Neural cell (in vitro differentiated cells): ENCODE data around the gene ZCCHC3. TPM values are rescaled to one million over a fixed set of nuclear protein-coding genes. Genes with fewer than 3 reads are reported as not detected.

ENCODE experiments used
- H2AFZ ChIP-seq: fragments of 200-600, 300-800 bp; sonication (generic), shearing (Covaris generic); 2 replicates; pipeline ENCODE4 v1.6.0; 2014; ENCODE audit warnings: low read depth, mild to moderate bottlenecking, antibody characterized with exemption, low read length, moderate library complexity
- H3F3A ChIP-seq: fragments of 200-600 bp; shearing (Covaris generic); 2 replicates; pipeline ENCODE4 v1.6.1; 2016; ENCODE audit warnings: mild to moderate bottlenecking, moderate library complexity, mixed read lengths, antibody characterized with exemption, low read length; ENCODE audit not compliant: insufficient read depth, poor library complexity, severe bottlenecking
- H3K27ac ChIP-seq: fragments of 200-600, 300-800 bp; sonication (generic), shearing (Covaris generic); 2 replicates; pipeline ENCODE4 v1.5.1; 2014; ENCODE audit warnings: mild to moderate bottlenecking, low read length, moderate library complexity
- H3K27me3 ChIP-seq: fragments of 300-800, 200-600 bp; sonication (generic), shearing (Covaris generic); 2 replicates; pipeline ENCODE4 v1.6.0; 2014; ENCODE audit warnings: mild to moderate bottlenecking, low read depth, low read length, moderate library complexity; ENCODE audit not compliant: insufficient read depth
- H3K36me3 ChIP-seq: fragments of 300-800, 200-600 bp; sonication (generic), shearing (Covaris generic); 2 replicates; pipeline ENCODE4 v1.5.1; 2014; ENCODE audit warnings: mild to moderate bottlenecking, antibody characterized with exemption, low read length, moderate library complexity; ENCODE audit not compliant: insufficient read depth
- H3K4me2 ChIP-seq: fragments of 300-800, 200-600 bp; sonication (generic), shearing (Covaris generic); 2 replicates; pipeline ENCODE4 v1.6.0; 2014; ENCODE audit warnings: mild to moderate bottlenecking, low read length
- H3K4me3 ChIP-seq: fragments of 300-800, 200-600 bp; sonication (generic), shearing (Covaris generic); 2 replicates; pipeline ENCODE4 v1.5.1; 2014; ENCODE audit warnings: mild to moderate bottlenecking, low read length, moderate library complexity
- H3K79me2 ChIP-seq: fragments of 200-600 bp; shearing (Covaris generic); replicated peaks from 2 replicates; pipeline ENCODE4 v1.6.0; 2014; ENCODE audit warnings: mild to moderate bottlenecking, low read length, moderate library complexity; ENCODE audit not compliant: insufficient read depth
- H3K9ac ChIP-seq: fragments of 300-800, 200-600 bp; sonication (generic), shearing (Covaris generic); 2 replicates; pipeline ENCODE4 v1.6.1; 2016; ENCODE audit warnings: mild to moderate bottlenecking, low read length, mixed read lengths
- H3K9me2 ChIP-seq: fragments of 200-600 bp; shearing (Covaris generic); 2 replicates; pipeline ENCODE4 v1.6.1; 2016; ENCODE audit warnings: mild to moderate bottlenecking, low read length, mixed read lengths; ENCODE audit not compliant: insufficient read depth
- H3K9me3 ChIP-seq: fragments of 200-600, 300-800 bp; sonication (generic), shearing (Covaris generic); 2 replicates; pipeline ENCODE4 v1.6.1; 2016; ENCODE audit warnings: mild to moderate bottlenecking, mixed run types, low read length, moderate library complexity, mixed read lengths
- H4K20me1 ChIP-seq: fragments of 200-600 bp; shearing (Covaris generic); 2 replicates; pipeline ENCODE4 v1.6.1; 2016; ENCODE audit warnings: mild to moderate bottlenecking, mixed run types; ENCODE audit not compliant: insufficient read depth
- EP300 ChIP-seq: fragments of 450-650 bp; conservative IDR thresholded peaks from 2 replicates; pipeline ENCODE4 v1.6.1; 2014; ENCODE audit warnings: antibody characterized with exemption, mild to moderate bottlenecking, moderate library complexity; ENCODE audit not compliant: poor library complexity, severe bottlenecking
- EZH2 ChIP-seq: fragments of 200-600, 300-800 bp; shearing (Covaris generic), sonication (generic); IDR thresholded peaks from 2 replicates; pipeline ENCODE4 v1.6.1; 2014; ENCODE audit warnings: antibody characterized with exemption, low read length, borderline replicate concordance, mild to moderate bottlenecking; ENCODE audit not compliant: insufficient read depth, poor library complexity, severe bottlenecking
- MXI1 ChIP-seq: fragments of 450-650 bp; conservative IDR thresholded peaks from 2 replicates; pipeline ENCODE4 v1.6.1; 2014; ENCODE audit warnings: antibody characterized with exemption, mild to moderate bottlenecking; ENCODE audit not compliant: poor library complexity, severe bottlenecking
- POLR2AphosphoS5 ChIP-seq: IDR thresholded peaks from 2 replicates; pipeline ENCODE4 v1.6.1; 2012
- RAD21 ChIP-seq: fragments of 450-650 bp; conservative IDR thresholded peaks from 2 replicates; pipeline ENCODE4 v1.6.1; 2014; ENCODE audit warnings: antibody characterized with exemption, mild to moderate bottlenecking, moderate library complexity
- SMC3 ChIP-seq: fragments of 450-650 bp; conservative IDR thresholded peaks from 2 replicates; pipeline ENCODE4 v1.6.1; 2014; ENCODE audit warnings: antibody characterized with exemption, mild to moderate bottlenecking, moderate library complexity; ENCODE audit not compliant: poor library complexity
- TAF1 ChIP-seq: IDR thresholded peaks from 2 replicates; pipeline ENCODE4 v1.6.1; 2012; ENCODE audit warnings: low read depth
- polyA plus RNA-seq: library from polyadenylated mRNA; depleted of rRNA; stranded (reverse); fragments of >200 nt; gene quantifications from 2 replicates; pipeline ENCODE4 v1.2.3, GENCODE V29; 2014
- TF ChIP-seq, protein P1 (sequence below): IDR thresholded peaks from 2 replicates; pipeline ENCODE4 v1.6.1; 2012; ENCODE audit warnings: borderline replicate concordance
- TF ChIP-seq, protein P2 (sequence below): fragments of 450-650 bp; IDR thresholded peaks from 2 replicates; pipeline ENCODE4 v1.5.1; 2014; ENCODE audit warnings: antibody characterized with exemption, mild to moderate bottlenecking, moderate library complexity; ENCODE audit not compliant: poor library complexity, severe bottlenecking

ZCCHC3 gene
- polyA plus RNA-seq, 1 donor from 2014 or later, result 15.5 TPM

DNA sequence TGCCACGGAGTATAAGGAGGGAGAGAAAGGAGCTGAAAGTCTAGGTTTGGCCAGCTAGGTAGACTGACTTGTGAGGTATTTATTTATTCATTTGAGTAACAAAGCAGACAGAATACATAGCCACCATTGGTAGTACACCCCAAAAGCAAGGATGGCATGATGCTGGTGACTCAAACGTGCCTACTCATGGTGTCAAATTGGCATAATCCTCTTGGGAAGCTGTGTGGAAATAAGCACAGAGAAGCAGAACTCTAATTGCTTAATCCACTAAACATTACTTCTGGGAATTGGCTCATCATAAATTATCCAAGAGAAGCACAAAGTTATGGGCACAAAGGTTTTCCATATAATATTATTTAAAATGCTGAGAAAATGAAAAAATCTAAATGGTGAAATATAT lies 37.4 kb upstream of the ZCCHC3 start:
- Histone ChIP-seq H3K4me3 (no peak overlapping the region), H4K20me1 (no peaks in the 10 kb centered on the region), H3K4me2 (no peak overlapping the region), H3K27me3 (no peaks in the 10 kb centered on the region), H3K79me2 (no peaks in the 10 kb centered on the region), H3K9me3 (no peaks in the 10 kb centered on the region), H3K9ac (no peak overlapping the region), H3K27ac (no peak overlapping the region), H3K9me2 (no peaks in the 10 kb centered on the region), H3K36me3 (no peaks in the 10 kb centered on the region), H3F3A (no peaks in the 10 kb centered on the region), H2AFZ (no peak overlapping the region)
- TF ChIP-seq EP300 (no peak), SMC3 (no peak), TAF1 (no peak), MXI1 (no peak), POLR2AphosphoS5 (no peak), EZH2 (no peak), RAD21 (no peak)
- TF ChIP-seq, protein P1, sequence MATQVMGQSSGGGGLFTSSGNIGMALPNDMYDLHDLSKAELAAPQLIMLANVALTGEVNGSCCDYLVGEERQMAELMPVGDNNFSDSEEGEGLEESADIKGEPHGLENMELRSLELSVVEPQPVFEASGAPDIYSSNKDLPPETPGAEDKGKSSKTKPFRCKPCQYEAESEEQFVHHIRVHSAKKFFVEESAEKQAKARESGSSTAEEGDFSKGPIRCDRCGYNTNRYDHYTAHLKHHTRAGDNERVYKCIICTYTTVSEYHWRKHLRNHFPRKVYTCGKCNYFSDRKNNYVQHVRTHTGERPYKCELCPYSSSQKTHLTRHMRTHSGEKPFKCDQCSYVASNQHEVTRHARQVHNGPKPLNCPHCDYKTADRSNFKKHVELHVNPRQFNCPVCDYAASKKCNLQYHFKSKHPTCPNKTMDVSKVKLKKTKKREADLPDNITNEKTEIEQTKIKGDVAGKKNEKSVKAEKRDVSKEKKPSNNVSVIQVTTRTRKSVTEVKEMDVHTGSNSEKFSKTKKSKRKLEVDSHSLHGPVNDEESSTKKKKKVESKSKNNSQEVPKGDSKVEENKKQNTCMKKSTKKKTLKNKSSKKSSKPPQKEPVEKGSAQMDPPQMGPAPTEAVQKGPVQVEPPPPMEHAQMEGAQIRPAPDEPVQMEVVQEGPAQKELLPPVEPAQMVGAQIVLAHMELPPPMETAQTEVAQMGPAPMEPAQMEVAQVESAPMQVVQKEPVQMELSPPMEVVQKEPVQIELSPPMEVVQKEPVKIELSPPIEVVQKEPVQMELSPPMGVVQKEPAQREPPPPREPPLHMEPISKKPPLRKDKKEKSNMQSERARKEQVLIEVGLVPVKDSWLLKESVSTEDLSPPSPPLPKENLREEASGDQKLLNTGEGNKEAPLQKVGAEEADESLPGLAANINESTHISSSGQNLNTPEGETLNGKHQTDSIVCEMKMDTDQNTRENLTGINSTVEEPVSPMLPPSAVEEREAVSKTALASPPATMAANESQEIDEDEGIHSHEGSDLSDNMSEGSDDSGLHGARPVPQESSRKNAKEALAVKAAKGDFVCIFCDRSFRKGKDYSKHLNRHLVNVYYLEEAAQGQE, result no peak
- TF ChIP-seq, protein P2, sequence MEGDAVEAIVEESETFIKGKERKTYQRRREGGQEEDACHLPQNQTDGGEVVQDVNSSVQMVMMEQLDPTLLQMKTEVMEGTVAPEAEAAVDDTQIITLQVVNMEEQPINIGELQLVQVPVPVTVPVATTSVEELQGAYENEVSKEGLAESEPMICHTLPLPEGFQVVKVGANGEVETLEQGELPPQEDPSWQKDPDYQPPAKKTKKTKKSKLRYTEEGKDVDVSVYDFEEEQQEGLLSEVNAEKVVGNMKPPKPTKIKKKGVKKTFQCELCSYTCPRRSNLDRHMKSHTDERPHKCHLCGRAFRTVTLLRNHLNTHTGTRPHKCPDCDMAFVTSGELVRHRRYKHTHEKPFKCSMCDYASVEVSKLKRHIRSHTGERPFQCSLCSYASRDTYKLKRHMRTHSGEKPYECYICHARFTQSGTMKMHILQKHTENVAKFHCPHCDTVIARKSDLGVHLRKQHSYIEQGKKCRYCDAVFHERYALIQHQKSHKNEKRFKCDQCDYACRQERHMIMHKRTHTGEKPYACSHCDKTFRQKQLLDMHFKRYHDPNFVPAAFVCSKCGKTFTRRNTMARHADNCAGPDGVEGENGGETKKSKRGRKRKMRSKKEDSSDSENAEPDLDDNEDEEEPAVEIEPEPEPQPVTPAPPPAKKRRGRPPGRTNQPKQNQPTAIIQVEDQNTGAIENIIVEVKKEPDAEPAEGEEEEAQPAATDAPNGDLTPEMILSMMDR, result no peak

DNA sequence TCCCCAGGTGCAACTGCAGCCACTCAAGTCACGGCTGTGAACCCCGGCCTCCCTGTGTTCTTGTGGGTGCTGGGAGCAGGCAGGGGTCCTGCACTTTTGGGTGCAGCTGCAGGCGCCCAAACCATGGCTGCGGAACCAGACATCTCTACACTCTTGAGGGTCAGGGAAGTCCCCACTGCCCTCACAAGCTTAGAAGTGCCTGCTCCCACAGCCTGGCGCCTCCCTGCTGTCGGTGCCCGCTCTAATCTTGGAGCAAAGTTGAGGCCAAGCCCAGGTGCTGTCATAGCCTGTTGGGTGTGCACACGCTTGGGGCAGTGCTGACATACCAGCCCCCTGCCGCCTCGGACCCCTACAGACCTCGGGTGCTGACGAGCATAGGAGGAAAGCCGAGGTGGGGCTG lies 33.7 kb upstream of the ZCCHC3 start:
- no peaks in the 10 kb centered on the region for H4K20me1 ChIP-seq
- H3K9ac ChIP-seq, result no peak overlapping the region
- TF ChIP-seq, protein P1, result no peak
- no peak for TF ChIP-seq EP300
- TF ChIP-seq EZH2, result no peak
- TF ChIP-seq RAD21, result no peak
- TF ChIP-seq, protein P2, result no peak
- no peak for TF ChIP-seq SMC3
- TF ChIP-seq MXI1, result no peak
- no peak for TF ChIP-seq POLR2AphosphoS5
- no peak for TF ChIP-seq TAF1
- H3K36me3 ChIP-seq, result no peaks in the 10 kb centered on the region
- H3K9me3 ChIP-seq, result no peaks in the 10 kb centered on the region
- no peak overlapping the region for H3K27ac ChIP-seq
- H3K27me3 ChIP-seq, result no peaks in the 10 kb centered on the region
- H3K79me2 ChIP-seq, result no peaks in the 10 kb centered on the region
- no peaks in the 10 kb centered on the region for H3K9me2 ChIP-seq
- H3K4me2 ChIP-seq, result no peak overlapping the region
- no peak overlapping the region for H2AFZ ChIP-seq
- H3K4me3 ChIP-seq, result no peak overlapping the region
- no peaks in the 10 kb centered on the region for H3F3A ChIP-seq
